Measurements from ENCODE around the gene PAK5. TPM values are rescaled to one million over a fixed set of nuclear protein-coding genes. Genes with fewer than 3 reads are reported as not detected.
A peak's percentile ranks its signal among the peaks of the same experiment; 100 is the strongest.

The PAK5 gene
- total RNA-seq, 2 donors from 2014 or later, result 0.22 to 0.42 TPM

DNA sequence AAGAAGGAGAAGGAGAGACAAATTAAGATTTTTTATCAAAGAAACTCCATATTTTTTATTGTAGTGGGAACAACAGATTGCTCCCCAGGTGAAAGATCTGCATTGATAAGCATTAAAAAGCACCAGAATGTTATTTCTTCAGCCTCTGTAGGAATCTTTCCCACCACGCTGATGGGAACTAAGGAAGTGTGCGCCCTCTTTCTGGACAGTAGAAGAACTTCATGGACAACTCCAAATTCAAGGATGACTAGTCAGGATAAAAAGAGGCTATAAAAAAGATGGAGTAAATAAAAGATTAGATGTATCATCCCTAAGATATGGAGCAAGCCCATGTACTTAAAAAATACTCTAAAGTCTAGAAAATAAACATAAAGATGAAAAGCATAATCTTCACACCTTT, 45.8 kb upstream of the PAK5 start:
- Histone ChIP-seq H3K4me1 (ENCODE audit: control insufficient read depth, insufficient read depth, low read length) (no peaks in the 10 kb centered on the region), H3K9me3 (ENCODE audit: control insufficient read depth, low read length) (no peaks in the 10 kb centered on the region), H3K27ac (ENCODE audit: low read depth, low read length) (no peak overlapping the region), H3K36me3 (ENCODE audit: control insufficient read depth, insufficient read depth, low read length) (no peaks in the 10 kb centered on the region), H3K27me3 (ENCODE audit: control insufficient read depth, insufficient read depth, low read length, poor library complexity, severe bottlenecking) (no peaks in the 10 kb centered on the region), H3K4me3 (ENCODE audit: low read length) (no peak overlapping the region), H3K9ac (ENCODE audit: extremely low read depth, low read length, poor library complexity, severe bottlenecking) (no peak overlapping the region)
- peak; percentile 59 for TF ChIP-seq CTCF (conservative IDR thresholded peaks at IDR 0.05)
- Mint-ChIP-seq H3K27me3 (ENCODE audit: insufficient read depth) (no peaks in the 10 kb centered on the region), H3K9me3 (peaks cover 5% of the 10 kb centered on the region), H3K36me3 (ENCODE audit: low read depth) (no peaks in the 10 kb centered on the region), H3K4me1 (peaks cover 4% of the 10 kb centered on the region), H3K27ac (no peak overlapping the region), H3K4me3 (no peak overlapping the region)
- 95% methylated on average over 2 of the region's 2 CpGs for WGBS, 2 experiments (ENCODE audit: insufficient coverage in 1 of 2, insufficient read length in 1 of 2)
- DNase-seq, result no peak

DNA sequence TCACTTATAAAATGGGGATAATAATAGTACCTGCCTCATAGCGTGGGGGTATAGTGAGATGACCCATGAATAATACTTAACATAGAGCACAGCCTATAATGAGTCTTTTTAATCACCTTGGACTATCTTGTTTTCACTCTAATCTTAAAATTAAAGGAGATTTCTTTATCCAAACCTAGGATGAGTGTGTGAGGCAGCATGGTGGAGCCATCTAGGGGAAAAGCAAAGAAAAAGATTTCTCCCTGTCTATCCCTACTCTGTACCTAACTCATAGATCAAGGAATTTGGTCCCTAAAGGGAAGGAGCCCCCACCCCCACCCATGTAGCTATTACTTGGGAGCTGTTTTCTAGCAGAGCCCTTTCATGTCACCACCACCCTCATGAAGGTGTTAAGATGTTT, 45.2 kb upstream of the PAK5 start:
- no peaks in the 10 kb centered on the region for H3K36me3 Mint-ChIP-seq (ENCODE audit: low read depth)
- H3K4me3 Mint-ChIP-seq, result no peak overlapping the region
- peak; percentile 69 for TF ChIP-seq CTCF (conservative IDR thresholded peaks at IDR 0.05)
- Histone ChIP-seq H3K36me3 (ENCODE audit: control insufficient read depth, insufficient read depth, low read length) (no peaks in the 10 kb centered on the region), H3K4me1 (ENCODE audit: control insufficient read depth, insufficient read depth, low read length) (no peaks in the 10 kb centered on the region), H3K27ac (ENCODE audit: low read depth, low read length) (no peak overlapping the region), H3K9me3 (ENCODE audit: control insufficient read depth, low read length) (no peaks in the 10 kb centered on the region), H3K9ac (ENCODE audit: extremely low read depth, low read length, poor library complexity, severe bottlenecking) (no peak overlapping the region), H3K27me3 (ENCODE audit: control insufficient read depth, insufficient read depth, low read length, poor library complexity, severe bottlenecking) (no peaks in the 10 kb centered on the region), H3K4me3 (ENCODE audit: low read length) (no peak overlapping the region)
- H3K27ac Mint-ChIP-seq, result no peak overlapping the region
- WGBS, 2 experiments (ENCODE audit: insufficient coverage in 1 of 2, insufficient read length in 1 of 2), result no CpG with 5 or more reads among the region's 1 CpG
- no peaks in the 10 kb centered on the region for H3K27me3 Mint-ChIP-seq (ENCODE audit: insufficient read depth)
- H3K4me1 Mint-ChIP-seq, result peaks cover 4% of the 10 kb centered on the region
- peak; percentile 54 for DNase-seq
- no peaks in the 10 kb centered on the region for H3K9me3 Mint-ChIP-seq

GRCh38 chr20:9877932-9878495, 39.1 kb upstream of the PAK5 start:
- no peak overlapping the region for H3K4me3 ChIP-seq (ENCODE audit: low read length)
- H3K27ac ChIP-seq (ENCODE audit: low read depth, low read length), result no peak overlapping the region
- DNase-seq, result no peak
- TF ChIP-seq CTCF (conservative IDR thresholded peaks at IDR 0.05), result no peak
- H3K27me3 ChIP-seq (ENCODE audit: control insufficient read depth, insufficient read depth, low read length, poor library complexity, severe bottlenecking), result no peaks in the 10 kb centered on the region
- H3K27me3 Mint-ChIP-seq (ENCODE audit: insufficient read depth), result no peaks in the 10 kb centered on the region
- H3K9me3 ChIP-seq (ENCODE audit: control insufficient read depth, low read length), result peaks cover 4% of the 10 kb centered on the region
- H3K9me3 Mint-ChIP-seq, result peaks cover 8% of the 10 kb centered on the region
- WGBS, 2 experiments (ENCODE audit: insufficient coverage in 1 of 2, insufficient read length in 1 of 2), result 68 to 83% methylated on average over 2 to 3 of the region's 3 CpGs
- H3K36me3 Mint-ChIP-seq (ENCODE audit: low read depth), result no peaks in the 10 kb centered on the region
- no peak overlapping the region for H3K9ac ChIP-seq (ENCODE audit: extremely low read depth, low read length, poor library complexity, severe bottlenecking)
- no peaks in the 10 kb centered on the region for H3K4me1 Mint-ChIP-seq
- no peak overlapping the region for H3K27ac Mint-ChIP-seq
- H3K36me3 ChIP-seq (ENCODE audit: control insufficient read depth, insufficient read depth, low read length), result no peaks in the 10 kb centered on the region
- no peaks in the 10 kb centered on the region for H3K4me1 ChIP-seq (ENCODE audit: control insufficient read depth, insufficient read depth, low read length)
- H3K4me3 Mint-ChIP-seq, result no peak overlapping the region
